Measurements from ENCODE around the gene DAAM2. TPM values are rescaled to one million over a fixed set of nuclear protein-coding genes. Genes with fewer than 3 reads are reported as not detected.

Gene DAAM2
- polyA plus RNA-seq, 4 donors, result 0.89 to 12.9 (median 7.6) TPM

GRCh38 chr6:39951191-39951590, 159.0 kb downstream of the DAAM2 start:
- peaks cover 3 to 39% (median 12%) of the 10 kb centered on the region in 3 donors for H3K4me1 ChIP-seq (ENCODE audit: control insufficient read depth in 3 of 3, insufficient read depth in 2 of 3, low read depth in 1 of 3, low read length in 2 of 3)
- 81 to 89% (median 85%) methylated on average over 5 of the region's 5 CpGs for WGBS, 3 donors
- FAIRE-seq (no peak), DNase-seq (no peak)
- H3K27me3 ChIP-seq (ENCODE audit: control insufficient read depth in 3 of 3, insufficient read depth in 3 of 3, low read length in 3 of 3), result no peaks in the 10 kb centered on the region
- no peak overlapping the region for H3K27ac ChIP-seq (ENCODE audit: low read depth in 1 of 3, low read length in 2 of 3)
- H3K36me3 ChIP-seq (ENCODE audit: control insufficient read depth in 3 of 3, insufficient read depth in 2 of 3, low read depth in 1 of 3, low read length in 3 of 3), result no peaks in the 10 kb centered on the region
- H3K9me3 ChIP-seq (ENCODE audit: control insufficient read depth in 2 of 2, insufficient read depth in 1 of 2, low read depth in 1 of 2, low read length in 1 of 2), result no peaks in the 10 kb centered on the region
- H3K4me3 ChIP-seq (ENCODE audit: low read depth in 1 of 3, low read length in 3 of 3), result no peak overlapping the region

GRCh38 chr6:39951716-39952115, 159.5 kb downstream of the DAAM2 start:
- FAIRE-seq (no peak), DNase-seq (no peak)
- Histone ChIP-seq H3K27me3 (ENCODE audit: control insufficient read depth in 3 of 3, insufficient read depth in 3 of 3, low read length in 3 of 3) (no peaks in the 10 kb centered on the region), H3K9me3 (ENCODE audit: control insufficient read depth in 2 of 2, insufficient read depth in 1 of 2, low read depth in 1 of 2, low read length in 1 of 2) (no peaks in the 10 kb centered on the region), H3K27ac (ENCODE audit: low read depth in 1 of 3, low read length in 2 of 3) (no peak overlapping the region), H3K4me3 (ENCODE audit: low read depth in 1 of 3, low read length in 3 of 3) (no peak overlapping the region), H3K36me3 (ENCODE audit: control insufficient read depth in 3 of 3, insufficient read depth in 2 of 3, low read depth in 1 of 3, low read length in 3 of 3) (no peaks in the 10 kb centered on the region), H3K4me1 (ENCODE audit: control insufficient read depth in 3 of 3, insufficient read depth in 2 of 3, low read depth in 1 of 3, low read length in 2 of 3) (peaks cover 0 to 34% (median 9%) of the 10 kb centered on the region in 3 donors)
- 74 to 95% (median 89%) methylated on average over 1 of the region's 1 CpG for WGBS, 3 donors

- FAIRE-seq, result no peak
- Histone ChIP-seq H3K4me3 (ENCODE audit: low read depth in 1 of 3, low read length in 3 of 3) (no peak overlapping the region), H3K27ac (ENCODE audit: low read depth in 1 of 3, low read length in 2 of 3) (no peak overlapping the region)
Observed at GRCh38 chr6:39952167-39952566, 160.0 kb downstream of the DAAM2 start.

GRCh38 chr6:39953076-39953618, 161.0 kb downstream of the DAAM2 start:
- peaks cover 0 to 20% (median 5%) of the 10 kb centered on the region in 3 donors for H3K4me1 ChIP-seq (ENCODE audit: control insufficient read depth in 3 of 3, insufficient read depth in 2 of 3, low read depth in 1 of 3, low read length in 2 of 3)
- no peaks in the 10 kb centered on the region for H3K27me3 ChIP-seq (ENCODE audit: control insufficient read depth in 3 of 3, insufficient read depth in 3 of 3, low read length in 3 of 3)
- H3K4me3 ChIP-seq (ENCODE audit: low read depth in 1 of 3, low read length in 3 of 3), result no peak overlapping the region
- 75 to 85% (median 79%) methylated on average over 2 of the region's 2 CpGs for WGBS, 3 donors
- FAIRE-seq, result no peak
- DNase-seq, result no peak
- no peaks in the 10 kb centered on the region for H3K9me3 ChIP-seq (ENCODE audit: control insufficient read depth in 2 of 2, insufficient read depth in 1 of 2, low read depth in 1 of 2, low read length in 1 of 2)
- H3K27ac ChIP-seq (ENCODE audit: low read depth in 1 of 3, low read length in 2 of 3), result no peak overlapping the region
- H3K36me3 ChIP-seq (ENCODE audit: control insufficient read depth in 3 of 3, insufficient read depth in 2 of 3, low read depth in 1 of 3, low read length in 3 of 3), result no peaks in the 10 kb centered on the region

More at GRCh38 chr6:39952167-39952566, 160.0 kb downstream of the DAAM2 start:
- H3K36me3 ChIP-seq (ENCODE audit: control insufficient read depth in 3 of 3, insufficient read depth in 2 of 3, low read depth in 1 of 3, low read length in 3 of 3), result no peaks in the 10 kb centered on the region
- H3K27me3 ChIP-seq (ENCODE audit: control insufficient read depth in 3 of 3, insufficient read depth in 3 of 3, low read length in 3 of 3), result no peaks in the 10 kb centered on the region
- peaks cover 0 to 30% (median 6%) of the 10 kb centered on the region in 3 donors for H3K4me1 ChIP-seq (ENCODE audit: control insufficient read depth in 3 of 3, insufficient read depth in 2 of 3, low read depth in 1 of 3, low read length in 2 of 3)
- WGBS, 3 donors, result 69 to 87% (median 86%) methylated on average over 4 of the region's 4 CpGs
- no peak for DNase-seq
- no peaks in the 10 kb centered on the region for H3K9me3 ChIP-seq (ENCODE audit: control insufficient read depth in 2 of 2, insufficient read depth in 1 of 2, low read depth in 1 of 2, low read length in 1 of 2)

Other genes starting within 250 kb of the DAAM2 start
- 1 to 10 TPM in 1 of 4 donors, under 1 TPM in 1, not detected in 2; 0.18 to 1.2 TPM for gene KIF6, start 67.0 kb upstream of the DAAM2 start, polyA plus RNA-seq
- gene MOCS1, start 142.1 kb downstream of the DAAM2 start, polyA plus RNA-seq, result 10 to 100 TPM; 11.9 to 29.6 (median 18.0) TPM